Activated CD8-positive, alpha-beta T cell treated with anti-CD3 and anti-CD28 coated beads, Interleukin-2, amount 10 ng/mL, durations not matched to agents 7 days and 5 days (primary cell): ENCODE measurements around the gene TBXAS1. TPM values are rescaled to one million over a fixed set of nuclear protein-coding genes. Genes with fewer than 3 reads are reported as not detected.
A peak's percentile ranks its signal among the peaks of the same experiment; 100 is the strongest.
"Not testable (repeated sequence)": the region's sequence is repeated elsewhere in the genome, so short reads cannot be mapped to it uniquely, and the experiment has no call there.

Source experiments
- ATAC-seq: fragments of 150-1000 bp; cut with Tn5 transposase; one replicate; pipeline ENCODE4 v1.10.0; 2021; ENCODE audit warnings: moderate library complexity
- CTCF ChIA-PET: fragments of 350-600 bp; sonication (Branson Sonifier 250); formaldehyde crosslinking; loops from one replicate; lab custom pipeline; 2021; ENCODE audit warnings: antibody characterized with exemption; lab: Charles Lee
- POLR2A ChIA-PET: fragments of 350-600 bp; sonication (Branson Sonifier 250); formaldehyde crosslinking; loops from one replicate; lab custom pipeline; 2021; ENCODE audit warnings: antibody characterized with exemption; lab: Charles Lee
- DNase-seq: peaks from one replicate; pipeline ENCODE4 v3.0.0-alpha.2; 2020
- H3K27ac Mint-ChIP-seq: one replicate; pipeline ENCODE4 v1.8.0; 2021; ENCODE audit warnings: mild to moderate bottlenecking, mixed read lengths
- H3K27me3 Mint-ChIP-seq: one replicate; pipeline ENCODE4 v1.8.0; 2021; ENCODE audit warnings: low read depth, mixed read lengths
- H3K36me3 Mint-ChIP-seq: one replicate; pipeline ENCODE4 v1.8.0; 2021; ENCODE audit warnings: low read depth, mixed read lengths
- H3K4me1 Mint-ChIP-seq: one replicate; pipeline ENCODE4 v1.8.0; 2021; ENCODE audit warnings: low read depth, mixed read lengths
- H3K4me3 Mint-ChIP-seq: one replicate; pipeline ENCODE4 v1.8.0; 2021; ENCODE audit warnings: mild to moderate bottlenecking, mixed read lengths
- H3K9me3 Mint-ChIP-seq: one replicate; pipeline ENCODE4 v1.8.0; 2022; ENCODE audit warnings: mixed read lengths; ENCODE audit not compliant: insufficient read depth
- total RNA-seq, 2 experiments: library from RNA; stranded (reverse); gene quantifications; one replicate each; pipeline ENCODE4 v1.2.3, GENCODE V29; 2021

The TBXAS1 gene
- total RNA-seq, 2 experiments from 2014 or later, result 1.6 to 2.0 TPM

DNA sequence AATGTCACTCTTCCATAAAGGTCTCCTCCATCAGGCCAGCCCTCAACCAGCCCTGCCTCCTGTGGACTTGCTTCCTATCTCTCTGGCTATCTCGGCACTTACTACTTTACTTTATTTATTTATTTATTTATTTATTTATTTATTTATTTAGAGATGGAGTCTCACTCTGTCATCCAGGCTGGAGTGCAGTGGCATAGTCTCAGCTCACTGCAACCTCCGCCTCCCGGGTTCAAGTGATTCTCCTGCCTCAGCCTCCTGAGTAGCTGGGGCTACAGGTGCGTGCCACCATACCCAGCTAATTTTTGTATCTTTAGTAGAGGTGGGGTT lies 14.1 kb downstream of the TBXAS1 start:
- H3K4me1 Mint-ChIP-seq, H3K27me3 Mint-ChIP-seq, DNase-seq, H3K9me3 Mint-ChIP-seq, H3K27ac Mint-ChIP-seq, H3K4me3 Mint-ChIP-seq, H3K36me3 Mint-ChIP-seq, ATAC-seq, CTCF ChIA-PET: not testable (repeated sequence)
- POLR2A ChIA-PET, result interaction anchor here (0.8 kb wide), 1 partner anchor 15 kb away, joined by 3 read pairs; no protein-coding TSS in a partner anchor

DNA sequence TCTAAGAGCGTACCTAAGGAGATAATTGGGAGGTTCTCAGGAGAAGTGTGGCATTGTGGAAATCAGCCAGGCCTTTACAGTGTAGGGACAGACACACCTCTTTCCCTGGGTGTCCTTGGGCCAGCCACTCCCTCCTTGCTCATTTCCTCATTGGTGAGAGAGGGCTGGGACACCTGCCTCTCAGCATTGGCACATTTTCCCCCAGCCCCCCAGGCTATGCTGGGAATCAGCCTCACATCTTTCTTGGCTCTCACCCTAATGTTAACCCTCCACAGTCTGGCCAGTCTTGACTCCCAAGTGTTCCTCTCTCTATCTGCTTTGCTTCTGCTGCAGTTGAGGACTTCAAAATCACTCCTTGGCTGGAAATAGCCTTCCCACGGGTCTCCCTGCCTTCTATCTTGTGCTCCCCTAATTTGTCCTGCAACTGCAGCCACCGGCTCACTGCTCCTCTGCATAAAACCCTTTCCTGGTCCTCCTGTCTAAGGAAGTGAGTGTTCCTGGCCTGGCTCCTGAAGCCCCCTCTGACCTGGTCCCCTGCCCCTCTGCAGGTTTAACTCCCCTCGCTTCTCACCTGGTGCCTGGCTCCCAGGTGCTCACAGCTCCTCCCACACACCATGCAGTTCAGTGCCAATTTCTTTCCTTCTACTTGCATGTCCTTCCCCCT lies 15.8 kb downstream of the TBXAS1 start:
- Mint-ChIP-seq H3K4me3 (no peak overlapping the region), H3K9me3 (no peaks in the 10 kb centered on the region), H3K27me3 (peaks cover 4% of the 10 kb centered on the region), H3K4me1 (peaks cover 4% of the 10 kb centered on the region), H3K27ac (no peak overlapping the region), H3K36me3 (no peaks in the 10 kb centered on the region)
- ATAC-seq (no peak), DNase-seq (no peak)
- ChIA-PET CTCF (no interaction called here), POLR2A (no interaction called here)

DNA sequence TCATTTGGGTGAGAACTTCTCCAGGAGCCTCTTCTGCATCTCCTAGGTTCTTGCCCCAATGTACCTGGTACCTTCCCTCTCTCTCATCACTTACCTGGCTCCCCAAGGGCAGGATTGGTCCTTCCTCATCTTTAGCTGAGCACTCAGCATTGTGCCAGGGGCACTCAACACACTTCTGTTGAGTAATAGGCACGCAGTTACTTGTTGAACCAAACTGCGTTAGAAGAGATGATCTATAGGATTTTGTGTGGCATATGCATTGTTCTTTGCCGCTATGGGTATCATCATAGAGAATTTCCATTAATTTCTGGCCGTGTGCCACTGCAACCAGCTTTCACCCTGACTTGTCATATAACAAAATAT lies 16.4 kb downstream of the TBXAS1 start:
- H3K27ac Mint-ChIP-seq, result no peak overlapping the region

DNA sequence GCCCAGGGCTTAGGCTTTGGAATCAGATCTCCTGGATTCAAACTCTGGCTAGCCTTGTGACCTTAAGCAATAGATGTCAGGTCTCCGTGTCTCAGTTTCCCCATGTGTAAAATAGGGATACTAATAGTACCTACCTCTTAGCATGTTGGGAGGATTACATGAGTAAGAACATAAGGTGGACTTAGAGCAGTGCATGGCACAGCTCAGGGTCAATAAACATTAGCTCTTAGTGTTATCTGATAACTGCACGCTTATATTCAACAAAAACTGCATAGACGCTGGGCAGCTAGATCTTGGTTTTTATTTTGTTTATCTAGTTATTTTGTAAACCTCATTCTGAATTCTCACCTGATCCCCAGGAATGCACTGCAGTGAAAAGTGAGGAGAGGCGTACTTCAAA lies 17.2 kb downstream of the TBXAS1 start:
- no peaks in the 10 kb centered on the region for H3K9me3 Mint-ChIP-seq
- no peak overlapping the region for H3K4me3 Mint-ChIP-seq
- H3K4me1 Mint-ChIP-seq, result peaks cover 4% of the 10 kb centered on the region
- CTCF ChIA-PET, result no interaction called here
- ATAC-seq (no peak), DNase-seq (no peak)
- POLR2A ChIA-PET, result interaction anchor here (1.0 kb wide), 1 partner anchor 9 kb away, joined by 3 read pairs; no protein-coding TSS in a partner anchor
- H3K27me3 Mint-ChIP-seq, result peaks cover 4% of the 10 kb centered on the region
- no peaks in the 10 kb centered on the region for H3K36me3 Mint-ChIP-seq
- no peak overlapping the region for H3K27ac Mint-ChIP-seq

More for the DNA sequence above, 16.4 kb downstream of the TBXAS1 start:
- Mint-ChIP-seq H3K27me3 (peaks cover 4% of the 10 kb centered on the region), H3K36me3 (no peaks in the 10 kb centered on the region), H3K4me3 (no peak overlapping the region), H3K9me3 (no peaks in the 10 kb centered on the region), H3K4me1 (peaks cover 4% of the 10 kb centered on the region)
- ATAC-seq (no peak), DNase-seq (no peak)
- ChIA-PET POLR2A (interaction anchor here (0.6 to 1.0 kb wide), 2 partner anchors 10 to 704 kb away, joined by 3 to 5 read pairs; no protein-coding TSS in a partner anchor), CTCF (no interaction called here)

DNA sequence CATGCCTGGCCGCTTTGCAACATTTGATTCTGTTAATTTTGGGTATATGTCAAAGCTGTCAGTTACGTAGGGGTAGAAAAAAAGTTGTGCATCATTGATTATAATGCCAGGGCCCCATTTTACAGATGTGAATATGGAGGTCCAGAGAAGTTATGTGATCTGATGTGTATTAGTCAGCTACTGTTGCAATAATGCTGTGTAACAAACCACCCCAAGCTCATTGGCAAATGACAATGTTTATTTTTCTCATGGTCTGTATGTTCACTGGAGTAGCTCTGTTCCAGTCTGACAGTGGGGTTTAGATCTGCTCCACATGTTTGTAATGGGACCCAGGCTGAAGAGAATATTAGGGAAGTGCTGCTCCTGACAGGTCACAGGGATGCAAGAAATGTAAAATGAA lies 19.2 kb downstream of the TBXAS1 start:
- CTCF ChIA-PET, result interaction anchor here (1.2 kb wide), 1 partner anchor 37 kb away, joined by 3 read pairs; no protein-coding TSS in a partner anchor
- no peak for ATAC-seq

DNA sequence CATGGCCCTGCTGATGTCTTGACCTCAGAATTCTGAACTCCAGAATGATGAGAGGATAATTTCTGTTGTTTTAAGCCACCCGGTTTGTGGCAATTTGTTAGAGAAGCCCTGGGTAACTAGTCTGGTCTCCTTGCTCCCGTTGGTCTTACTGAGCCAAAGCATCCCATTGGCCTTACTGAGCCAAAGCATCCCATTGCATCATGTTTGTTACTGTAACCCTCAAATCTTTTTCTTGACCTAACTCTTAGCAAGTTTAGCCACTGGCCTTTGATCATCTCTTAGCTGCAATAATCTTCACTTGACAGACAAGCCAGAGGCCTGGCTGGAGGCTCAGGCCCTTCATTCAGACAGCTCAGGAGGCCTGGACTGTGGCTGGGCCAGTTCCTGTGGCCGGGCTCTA lies 21.8 kb downstream of the TBXAS1 start:
- POLR2A ChIA-PET, result no interaction called here
- Mint-ChIP-seq H3K9me3 (no peaks in the 10 kb centered on the region), H3K4me3 (no peak overlapping the region), H3K27ac (no peak overlapping the region), H3K27me3 (peaks cover 4% of the 10 kb centered on the region), H3K36me3 (no peaks in the 10 kb centered on the region), H3K4me1 (peaks cover 18% of the 10 kb centered on the region)
- no peak for DNase-seq
- CTCF ChIA-PET, result no interaction called here
- ATAC-seq, result no peak

More for the DNA sequence above, 19.2 kb downstream of the TBXAS1 start:
- Mint-ChIP-seq H3K27ac (no peak overlapping the region), H3K4me1 (no peaks in the 10 kb centered on the region), H3K9me3 (no peaks in the 10 kb centered on the region), H3K4me3 (no peak overlapping the region), H3K27me3 (peaks cover 4% of the 10 kb centered on the region), H3K36me3 (no peaks in the 10 kb centered on the region)
- no peak for DNase-seq
- POLR2A ChIA-PET, result no interaction called here

DNA sequence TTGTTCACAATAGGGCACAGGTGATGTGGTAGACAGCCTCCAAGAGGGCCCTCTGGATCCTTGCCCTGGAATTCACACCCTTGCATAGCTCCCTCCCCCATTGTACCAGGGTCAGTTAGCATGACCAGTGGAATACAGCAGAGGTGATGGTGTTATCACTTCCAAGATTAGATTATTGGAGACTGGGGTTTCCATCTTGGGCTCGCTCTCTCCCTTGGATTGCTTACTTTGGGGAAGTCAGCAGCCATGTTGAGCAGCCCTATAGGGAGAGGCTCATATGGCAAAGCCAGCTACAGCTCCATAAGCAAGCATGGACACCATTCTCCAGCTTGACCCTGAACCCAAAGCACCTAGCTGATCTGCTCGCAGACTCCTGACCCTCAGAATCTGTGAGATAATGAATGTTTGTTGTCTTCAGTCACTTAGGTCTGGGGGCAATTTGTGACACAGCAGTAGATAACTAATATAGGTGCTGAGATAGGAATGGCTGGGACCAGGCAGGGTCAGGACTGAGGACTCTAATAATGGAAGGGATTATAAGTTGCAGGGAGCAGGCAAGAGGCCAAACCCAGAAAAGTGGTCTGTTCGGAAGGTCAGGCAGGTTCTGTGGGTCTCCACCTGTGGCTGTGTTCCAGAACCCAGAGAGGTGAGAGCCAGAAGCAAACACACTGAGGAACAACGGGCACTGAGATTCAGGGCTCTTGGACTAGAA lies 22.9 kb downstream of the TBXAS1 start:
- Mint-ChIP-seq H3K36me3 (no peaks in the 10 kb centered on the region), H3K9me3 (no peaks in the 10 kb centered on the region), H3K4me1 (peaks cover 21% of the 10 kb centered on the region), H3K4me3 (no peak overlapping the region), H3K27me3 (peaks cover 4% of the 10 kb centered on the region), H3K27ac (no peak overlapping the region)
- DNase-seq (no peak), ATAC-seq (no peak)
- POLR2A ChIA-PET, result no interaction called here
- CTCF ChIA-PET, result no interaction called here

DNA sequence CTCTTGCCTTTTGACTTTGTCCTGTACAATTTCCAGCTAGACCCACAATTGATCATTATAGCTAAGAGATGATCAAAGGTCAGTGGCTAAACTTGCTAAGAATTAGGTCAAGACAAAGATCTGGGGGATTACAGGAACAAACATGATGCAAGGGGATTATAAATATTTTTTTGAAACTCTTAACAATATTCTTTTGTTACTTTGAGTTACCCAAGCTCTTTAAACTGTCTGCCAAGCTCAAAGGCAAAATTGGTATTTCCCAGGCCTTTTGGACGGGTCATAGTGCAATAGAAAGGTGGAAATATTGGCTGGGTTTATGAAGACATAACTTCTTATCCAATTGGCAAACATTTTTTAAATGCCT lies 23.4 kb downstream of the TBXAS1 start:
- no peak overlapping the region for H3K4me3 Mint-ChIP-seq
- POLR2A ChIA-PET, result no interaction called here

DNA sequence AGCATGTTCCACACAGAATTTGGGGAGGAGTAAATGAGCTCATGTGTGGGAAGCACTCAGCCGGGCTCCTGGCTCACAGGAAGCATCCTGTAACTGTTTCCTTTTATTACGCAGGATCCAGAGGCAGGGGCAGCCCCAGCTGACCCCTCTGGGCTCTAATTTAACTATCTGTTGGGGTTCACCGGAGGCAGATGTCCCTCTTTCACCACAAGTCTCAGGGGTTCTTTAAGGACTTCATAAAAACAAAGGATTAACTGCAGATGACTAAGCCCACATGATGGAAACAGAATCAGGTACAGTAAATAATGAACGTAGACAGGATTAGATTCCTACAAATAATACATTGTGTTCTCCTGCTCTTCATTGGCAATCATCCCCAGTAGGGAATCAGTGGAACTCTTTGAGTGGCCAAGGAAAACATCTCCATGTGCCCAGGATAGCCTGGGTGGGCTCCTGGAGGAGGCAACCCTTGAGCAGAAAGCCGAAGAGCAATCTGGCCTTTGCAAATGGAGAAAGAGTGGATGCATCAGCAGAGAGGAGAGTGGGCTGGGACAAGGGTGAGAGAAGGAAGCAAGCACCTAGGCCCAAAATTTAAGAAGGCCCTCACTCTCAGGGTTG lies 24.6 kb downstream of the TBXAS1 start:
- Mint-ChIP-seq H3K9me3 (no peaks in the 10 kb centered on the region), H3K36me3 (no peaks in the 10 kb centered on the region), H3K4me3 (no peak overlapping the region), H3K4me1 (peaks cover 21% of the 10 kb centered on the region), H3K27me3 (no peaks in the 10 kb centered on the region), H3K27ac (no peak overlapping the region)
- POLR2A ChIA-PET, result interaction anchor here (0.6 kb wide), 1 partner anchor 194 kb away, joined by 3 read pairs; no protein-coding TSS in a partner anchor
- DNase-seq, result no peak
- ATAC-seq, result no peak
- CTCF ChIA-PET, result no interaction called here

More for the DNA sequence above, 23.4 kb downstream of the TBXAS1 start:
- no peak for DNase-seq
- no peaks in the 10 kb centered on the region for H3K36me3 Mint-ChIP-seq
- H3K27ac Mint-ChIP-seq, result no peak overlapping the region
- ATAC-seq, result no peak
- no peaks in the 10 kb centered on the region for H3K9me3 Mint-ChIP-seq
- peaks cover 21% of the 10 kb centered on the region for H3K4me1 Mint-ChIP-seq
- peaks cover 3% of the 10 kb centered on the region for H3K27me3 Mint-ChIP-seq
- CTCF ChIA-PET, result no interaction called here

DNA sequence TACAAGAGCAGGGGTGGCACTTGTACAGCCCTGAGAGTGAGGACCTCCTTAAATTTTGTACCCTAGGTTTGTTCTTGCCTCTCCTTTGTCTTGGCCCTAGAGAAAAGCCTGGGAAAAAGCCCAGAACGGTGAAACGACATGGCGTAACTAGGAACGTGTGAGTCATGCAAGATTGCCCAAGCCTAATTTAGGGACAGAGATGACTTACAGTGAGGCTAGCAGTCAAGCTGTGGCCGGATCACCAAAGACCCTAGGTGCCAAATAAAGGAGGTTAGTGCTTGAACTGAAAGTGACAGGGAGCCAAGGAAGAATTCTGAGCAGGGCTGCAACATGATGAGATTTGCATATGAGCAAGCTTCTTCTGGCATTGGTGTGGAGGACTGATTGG lies 25.1 kb downstream of the TBXAS1 start:
- no peak for ATAC-seq
- CTCF ChIA-PET, result interaction anchor here (1.0 kb wide), 1 partner anchor 203 kb away, joined by 3 read pairs; no protein-coding TSS in a partner anchor

DNA sequence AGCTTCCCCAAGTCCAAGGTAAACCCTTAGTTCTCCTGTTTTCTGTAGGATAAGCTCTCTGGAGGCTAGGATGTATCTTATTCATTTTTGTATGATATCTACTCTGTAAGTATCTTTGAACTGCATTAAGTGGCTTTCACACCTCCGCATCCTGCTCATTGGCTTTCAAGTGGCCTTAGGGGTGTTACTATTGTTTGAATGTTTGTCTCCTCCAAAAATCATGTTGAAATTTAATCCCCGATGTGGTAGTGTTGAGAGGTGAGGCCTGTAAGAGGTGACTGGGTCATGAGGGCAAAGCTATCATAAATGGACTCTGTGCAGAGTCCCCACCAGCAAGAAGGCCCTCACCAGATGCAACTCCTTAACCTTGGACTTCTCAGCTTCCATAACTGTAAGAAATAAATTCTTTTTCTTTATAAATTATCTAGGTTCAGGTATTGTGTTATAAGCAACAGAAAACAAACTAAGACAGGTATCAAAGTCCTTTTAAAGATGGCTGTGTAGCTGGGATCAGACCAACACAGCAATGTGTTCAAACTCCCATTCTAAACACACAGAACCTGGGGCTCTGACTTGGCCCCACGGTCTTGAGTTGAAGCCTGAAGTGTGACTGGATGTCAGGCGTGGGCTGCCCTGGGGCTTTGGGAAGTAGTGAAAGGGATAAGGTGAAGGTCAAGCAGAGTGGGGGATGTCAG lies 25.9 kb downstream of the TBXAS1 start:
- ChIA-PET CTCF (interaction anchor here (1.0 to 1.5 kb wide), 2 partner anchors 202 to 253 kb away, joined by 3 read pairs; no protein-coding TSS in a partner anchor), POLR2A (interaction anchor here (0.8 kb wide), 1 partner anchor 9 kb away, joined by 3 read pairs; no protein-coding TSS in a partner anchor)
- Mint-ChIP-seq H3K36me3 (no peaks in the 10 kb centered on the region), H3K4me3 (no peak overlapping the region), H3K4me1 (peaks cover 22% of the 10 kb centered on the region), H3K27ac (peak overlapping the region; percentile 73), H3K9me3 (no peaks in the 10 kb centered on the region), H3K27me3 (no peaks in the 10 kb centered on the region)
- ATAC-seq (no peak), DNase-seq (no peak)

More for the DNA sequence above, 25.1 kb downstream of the TBXAS1 start:
- Mint-ChIP-seq H3K27ac (no peak overlapping the region), H3K27me3 (no peaks in the 10 kb centered on the region), H3K9me3 (no peaks in the 10 kb centered on the region), H3K4me1 (peaks cover 21% of the 10 kb centered on the region), H3K4me3 (no peak overlapping the region), H3K36me3 (no peaks in the 10 kb centered on the region)
- POLR2A ChIA-PET, result no interaction called here
- no peak for DNase-seq
